WTC11 (cell line): ENCODE data around the gene WDR62. TPM values are rescaled to one million over a fixed set of nuclear protein-coding genes. Genes with fewer than 3 reads are reported as not detected.
A peak's percentile ranks its signal among the peaks of the same experiment; 100 is the strongest.

Experiments
- AFF4 ChIP-seq: sonication (generic); formaldehyde crosslinking; IDR thresholded peaks from 2 replicates; pipeline ENCODE4 v1.8.1; 2023; ENCODE audit warnings: mild to moderate bottlenecking, missing genetic modification reagents, borderline replicate concordance
- ARID4B ChIP-seq: sonication (generic); formaldehyde crosslinking; IDR thresholded peaks from 2 replicates; pipeline ENCODE4 v1.8.0; 2023; ENCODE audit warnings: missing genetic modification reagents, mild to moderate bottlenecking, borderline replicate concordance
- ATF1 ChIP-seq: sonication (generic); formaldehyde crosslinking; IDR thresholded peaks from 2 replicates; pipeline ENCODE4 v1.8.1; 2023; ENCODE audit warnings: mild to moderate bottlenecking, moderate library complexity, missing genetic modification reagents
- CDX4 ChIP-seq: fragments of 250-450 bp; sonication (Bioruptor Pico); IDR thresholded peaks from 2 replicates; pipeline ENCODE4 v1.9.0; 2021; ENCODE audit warnings: moderate library complexity, mild to moderate bottlenecking, inconsistent platforms, borderline replicate concordance
- CTCF ChIP-seq: fragments of 200-600 bp; IDR thresholded peaks from 2 replicates; pipeline ENCODE4 v1.8.0; 2022; ENCODE audit warnings: antibody characterized with exemption
- ELF4 ChIP-seq: sonication (generic); formaldehyde crosslinking; IDR thresholded peaks from 2 replicates; pipeline ENCODE4 v1.8.1; 2022; ENCODE audit warnings: low read depth, mild to moderate bottlenecking, moderate library complexity, missing genetic modification reagents
- ETV6 ChIP-seq: sonication (generic); formaldehyde crosslinking; IDR thresholded peaks from 2 replicates; pipeline ENCODE4 v1.8.1; 2022; ENCODE audit warnings: mild to moderate bottlenecking, missing genetic modification reagents
- FOXJ3 ChIP-seq: sonication (generic); formaldehyde crosslinking; IDR thresholded peaks from 2 replicates; pipeline ENCODE4 v1.9.0; 2021; ENCODE audit warnings: missing genetic modification reagents, mild to moderate bottlenecking, borderline replicate concordance
- FOXK1 ChIP-seq: sonication (generic); formaldehyde crosslinking; IDR thresholded peaks from 2 replicates; pipeline ENCODE4 v1.8.0; 2022; ENCODE audit warnings: mild to moderate bottlenecking, moderate library complexity, missing genetic modification reagents
- FOXP1 ChIP-seq: sonication (generic); formaldehyde crosslinking; IDR thresholded peaks from 2 replicates; pipeline ENCODE4 v1.8.0; 2022; ENCODE audit warnings: missing genetic modification reagents, mild to moderate bottlenecking, moderate library complexity, borderline replicate concordance
- GABPB1 ChIP-seq: sonication (generic); formaldehyde crosslinking; IDR thresholded peaks from 2 replicates; pipeline ENCODE4 v1.8.1; 2023; ENCODE audit warnings: mild to moderate bottlenecking, missing genetic modification reagents
- NR2C2 ChIP-seq: sonication (generic); formaldehyde crosslinking; IDR thresholded peaks from 2 replicates; pipeline ENCODE4 v1.8.0; 2022; ENCODE audit warnings: mild to moderate bottlenecking, missing genetic modification reagents
- PRDM15 ChIP-seq: sonication (generic); formaldehyde crosslinking; IDR thresholded peaks from 2 replicates; pipeline ENCODE4 v1.8.0; 2022; ENCODE audit warnings: missing genetic modification reagents
- SP1 ChIP-seq: sonication (generic); formaldehyde crosslinking; conservative IDR thresholded peaks from 2 replicates; pipeline ENCODE4 v1.8.1; 2022; ENCODE audit warnings: missing genetic modification reagents
- TP53 ChIP-seq: sonication (generic); formaldehyde crosslinking; IDR thresholded peaks from 2 replicates; pipeline ENCODE4 v1.8.1; 2023; ENCODE audit warnings: mild to moderate bottlenecking, missing genetic modification reagents
- ZBTB21 ChIP-seq: sonication (generic); formaldehyde crosslinking; IDR thresholded peaks from 2 replicates; pipeline ENCODE4 v1.8.1; 2023; ENCODE audit warnings: mild to moderate bottlenecking, missing genetic modification reagents, borderline replicate concordance
- ZNF121 ChIP-seq: sonication (generic); formaldehyde crosslinking; IDR thresholded peaks from 2 replicates; pipeline ENCODE4 v1.8.0; 2023; ENCODE audit warnings: missing genetic modification reagents
- total RNA-seq: library from RNA; stranded (reverse); gene quantifications from 3 replicates; pipeline ENCODE4 v1.2.3, GENCODE V29; 2021
- TF ChIP-seq, protein P1 (sequence below): sonication (generic); formaldehyde crosslinking; IDR thresholded peaks from 2 replicates; pipeline ENCODE4 v1.8.0; 2022; ENCODE audit warnings: mild to moderate bottlenecking, missing genetic modification reagents
- TF ChIP-seq, protein P2 (sequence below): fragments of 250-450 bp; sonication (Bioruptor Pico); conservative IDR thresholded peaks from 2 replicates; pipeline ENCODE4 v1.9.0; 2021; ENCODE audit warnings: mild to moderate bottlenecking

WDR62 gene
- total RNA-seq, 1 experiment from 2014 or later: 40.0 TPM

DNA sequence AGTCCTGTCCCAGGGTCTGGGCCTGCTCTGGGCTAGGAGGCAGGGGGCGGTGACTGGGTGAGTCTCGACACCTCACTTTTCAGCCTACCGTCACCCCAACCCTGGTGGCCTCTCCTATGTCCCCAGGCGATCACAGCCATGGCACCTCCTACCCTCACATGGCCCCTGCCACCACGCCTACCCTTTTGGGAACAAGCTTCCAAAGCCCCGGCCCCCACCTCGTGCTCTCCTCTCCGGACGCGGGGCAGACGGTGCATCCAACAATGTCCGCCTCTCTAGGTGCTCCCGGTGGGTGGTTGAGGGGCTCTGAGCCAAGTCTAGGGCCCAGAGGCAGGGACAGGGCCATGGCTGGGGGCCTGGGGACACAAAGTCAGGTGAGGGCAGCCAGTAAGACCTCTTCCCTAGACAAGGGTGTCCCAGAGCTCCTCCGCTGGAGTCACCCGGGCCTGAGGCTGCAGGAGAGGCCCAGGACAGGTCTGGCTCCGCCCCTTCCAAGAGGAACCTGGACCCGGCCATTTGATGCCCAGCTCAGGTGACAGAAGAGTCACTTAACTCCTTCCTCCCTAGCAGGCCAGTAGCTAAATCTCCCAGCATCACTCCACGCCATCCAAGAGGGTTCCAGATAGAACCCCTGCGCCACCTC, 46.2 kb upstream of the WDR62 start, which contains the start of gene SYNE4 (continued):
- TF ChIP-seq AFF4 (no peak), ZBTB21 (CRISPR knock-in tag) (no peak), ATF1 (CRISPR knock-in tag) (no peak), ZNF121 (CRISPR knock-in tag) (no peak), FOXK1 (CRISPR knock-in tag) (no peak), CDX4 (CRISPR knock-in tag) (no peak), NR2C2 (no peak), TP53 (0 out of 2 replicates have a peak, but pooled peaks have one; percentile 8), SP1 (CRISPR knock-in tag) (peak; percentile 26; the same call in 1 of the 2 replicates), CTCF (no peak), FOXP1 (CRISPR knock-in tag) (0 out of 2 replicates have a peak, but pooled peaks have one; percentile 34), FOXJ3 (no peak), PRDM15 (no peak), ETV6 (0 out of 2 replicates have a peak, but pooled peaks have one; percentile 26), ARID4B (CRISPR knock-in tag) (no peak; the same call in 1 of the 2 replicates), ELF4 (CRISPR knock-in tag) (no peak), GABPB1 (CRISPR knock-in tag) (peak; percentile 63; the same call in 1 of the 2 replicates)
- TF ChIP-seq, protein P1, sequence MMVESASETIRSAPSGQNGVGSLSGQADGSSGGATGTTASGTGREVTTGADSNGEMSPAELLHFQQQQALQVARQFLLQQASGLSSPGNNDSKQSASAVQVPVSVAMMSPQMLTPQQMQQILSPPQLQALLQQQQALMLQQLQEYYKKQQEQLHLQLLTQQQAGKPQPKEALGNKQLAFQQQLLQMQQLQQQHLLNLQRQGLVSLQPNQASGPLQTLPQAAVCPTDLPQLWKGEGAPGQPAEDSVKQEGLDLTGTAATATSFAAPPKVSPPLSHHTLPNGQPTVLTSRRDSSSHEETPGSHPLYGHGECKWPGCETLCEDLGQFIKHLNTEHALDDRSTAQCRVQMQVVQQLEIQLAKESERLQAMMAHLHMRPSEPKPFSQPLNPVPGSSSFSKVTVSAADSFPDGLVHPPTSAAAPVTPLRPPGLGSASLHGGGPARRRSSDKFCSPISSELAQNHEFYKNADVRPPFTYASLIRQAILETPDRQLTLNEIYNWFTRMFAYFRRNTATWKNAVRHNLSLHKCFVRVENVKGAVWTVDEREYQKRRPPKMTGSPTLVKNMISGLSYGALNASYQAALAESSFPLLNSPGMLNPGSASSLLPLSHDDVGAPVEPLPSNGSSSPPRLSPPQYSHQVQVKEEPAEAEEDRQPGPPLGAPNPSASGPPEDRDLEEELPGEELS (CRISPR knock-in tag): 0 out of 2 replicates have a peak, but pooled peaks have one; percentile 37
- TF ChIP-seq, protein P2, sequence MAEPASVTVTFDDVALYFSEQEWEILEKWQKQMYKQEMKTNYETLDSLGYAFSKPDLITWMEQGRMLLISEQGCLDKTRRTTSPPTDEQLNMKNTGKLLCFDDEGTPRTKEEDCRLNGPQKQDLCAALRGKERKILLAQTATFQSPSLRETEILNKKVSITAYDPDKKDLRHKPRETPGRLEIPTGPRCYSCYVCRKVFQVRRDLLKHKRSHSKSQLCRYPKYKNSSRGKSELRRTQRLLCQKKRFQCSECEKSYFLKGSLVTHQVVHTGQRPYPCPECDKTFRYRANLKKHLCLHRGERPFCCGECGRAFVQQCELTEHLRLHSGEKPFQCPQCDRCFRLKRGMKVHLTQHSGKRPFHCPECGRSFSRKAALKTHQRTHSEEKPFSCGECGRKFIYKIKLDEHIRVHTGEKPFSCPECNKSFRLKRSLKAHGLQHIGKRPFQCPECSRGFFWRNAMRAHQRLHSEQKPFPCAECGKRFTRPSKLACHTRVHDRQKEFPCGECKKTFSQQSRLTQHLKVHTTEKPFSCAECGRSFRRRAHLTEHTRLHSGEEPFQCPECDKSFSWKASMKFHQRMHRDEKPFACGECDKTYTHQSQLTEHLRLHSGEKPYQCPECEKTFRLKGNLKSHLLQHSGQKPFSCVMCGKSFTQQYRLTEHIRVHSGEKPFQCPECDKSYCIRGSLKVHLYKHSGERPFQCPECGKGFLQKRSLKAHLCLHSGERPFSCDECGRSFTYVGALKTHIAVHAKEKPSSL (CRISPR knock-in tag): no peak
